GM12864 (cell line): ENCODE results near the gene GRID1.
A peak's percentile ranks its signal among the peaks of the same experiment; 100 is the strongest.

Experiments
- DNase-seq: peaks from one replicate; pipeline ENCODE4 v3.0.0-alpha.2; 2011; ENCODE audit warnings: low read depth
- H3K4me3 ChIP-seq: 2 replicates; pipeline ENCODE4 v1.5.1; 2011; ENCODE audit warnings: mild to moderate bottlenecking, low read depth, low read length, control low read depth
- CTCF ChIP-seq: IDR thresholded peaks from 2 replicates; pipeline ENCODE4 v1.5.1; 2011; ENCODE audit warnings: low read depth, mild to moderate bottlenecking, moderate library complexity, low read length, control low read depth, inconsistent platforms; ENCODE audit errors: missing control alignments

The GRID1 gene

GRCh38 chr10:86373828-86374227 is 7.2 kb upstream of the GRID1 start:
- TF ChIP-seq CTCF = no peak
- no peak for DNase-seq
- H3K4me3 ChIP-seq = no peak overlapping the region

- H3K4me3 ChIP-seq = no peak overlapping the region
- no peak for TF ChIP-seq CTCF
- DNase-seq = no peak
Measured at GRCh38 chr10:86373251-86373650, 6.7 kb upstream of the GRID1 start.

- no peak for TF ChIP-seq CTCF
- no peak overlapping the region for H3K4me3 ChIP-seq
- DNase-seq = no peak
Measured at GRCh38 chr10:86372784-86373239, 6.2 kb upstream of the GRID1 start.

- no peak for DNase-seq
- H3K4me3 ChIP-seq = no peak overlapping the region
- no peak for TF ChIP-seq CTCF
Measured at GRCh38 chr10:86372119-86372783, 5.7 kb upstream of the GRID1 start.

- H3K4me3 ChIP-seq = no peak overlapping the region
- no peak for DNase-seq
- peak; percentile 25 for TF ChIP-seq CTCF
Measured at GRCh38 chr10:86371691-86372090, 5.1 kb upstream of the GRID1 start.

- no peak for DNase-seq
- no peak for TF ChIP-seq CTCF
- no peak overlapping the region for H3K4me3 ChIP-seq
Measured at GRCh38 chr10:86371116-86371515, 4.5 kb upstream of the GRID1 start.

GRCh38 chr10:86370006-86370585 is 3.5 kb upstream of the GRID1 start:
- DNase-seq = no peak
- no peak for TF ChIP-seq CTCF

More at GRCh38 chr10:86370006-86370585, 3.5 kb upstream of the GRID1 start:
- no peak overlapping the region for H3K4me3 ChIP-seq
